PC-3 (cell line): ENCODE data around the gene IL10RB. TPM values are rescaled to one million over a fixed set of nuclear protein-coding genes. Genes with fewer than 3 reads are reported as not detected.

Experiments
- ATAC-seq: fragments of 200-7000 bp; cut with Tn5 transposase; 2 replicates; pipeline ENCODE4 v1.9.1; 2020; ENCODE audit warnings: mild to moderate bottlenecking, moderate library complexity
- BruUV-seq: library from RNA; stranded (reverse); fragments of 400-500 nt; replicated peaks from 2 replicates; lab custom pipeline; 2021; lab: Mats Ljungman, UMichigan
- CTCF ChIA-PET: fragments of 300-600 bp; sonication (Branson Sonifier 250); formaldehyde crosslinking; loops from one replicate; lab custom pipeline; 2022; ENCODE audit warnings: antibody characterized with exemption; lab: Charles Lee
- POLR2A ChIA-PET: fragments of 300-600 bp; sonication (Branson Sonifier 250); formaldehyde crosslinking; loops from one replicate; lab custom pipeline; 2022; ENCODE audit warnings: antibody characterized with exemption; ENCODE audit not compliant: unreplicated experiment; lab: Charles Lee
- DNase-seq: peaks from one replicate; pipeline ENCODE4 v3.0.0-alpha.2; 2015
- H2AFZ ChIP-seq: fragments of 300-600 bp; sonication (generic); 2 replicates; pipeline ENCODE4 v1.6.0; 2016; ENCODE audit warnings: antibody characterized with exemption, low read length
- H3F3A ChIP-seq: fragments of 300-600 bp; sonication (generic); one replicate; pipeline ENCODE4 v1.6.0; 2017; ENCODE audit warnings: antibody characterized with exemption, low read length, control low read depth, mild to moderate bottlenecking; ENCODE audit not compliant: unreplicated experiment
- H3K27ac ChIP-seq: fragments of 300-600 bp; sonication (generic); 2 replicates; pipeline ENCODE4 v1.5.1; 2016; ENCODE audit warnings: mild to moderate bottlenecking, low read length
- H3K27me3 ChIP-seq: fragments of 300-600 bp; sonication (generic); 2 replicates; pipeline ENCODE4 v1.6.1; 2016; ENCODE audit warnings: low read length, mixed read lengths
- H3K36me3 ChIP-seq: fragments of 300-600 bp; sonication (generic); 2 replicates; pipeline ENCODE4 v1.6.1; 2016; ENCODE audit warnings: low read depth, mixed run types, low read length, mixed read lengths
- H3K4me1 ChIP-seq: fragments of 300-600 bp; sonication (generic); 2 replicates; pipeline ENCODE4 v1.5.1; 2016; ENCODE audit warnings: low read length; ENCODE audit not compliant: insufficient read depth
- H3K4me2 ChIP-seq: fragments of 300-600 bp; sonication (generic); 2 replicates; pipeline ENCODE4 v1.6.0; 2016; ENCODE audit warnings: low read length
- H3K4me3 ChIP-seq: fragments of 300-600 bp; sonication (generic); 2 replicates; pipeline ENCODE4 v1.5.1; 2016; ENCODE audit warnings: mild to moderate bottlenecking, low read length, mixed read lengths
- H3K79me2 ChIP-seq: fragments of 300-600 bp; sonication (generic); 2 replicates; pipeline ENCODE4 v1.6.1; 2017; ENCODE audit warnings: low read length, mixed read lengths
- H3K9ac ChIP-seq: fragments of 300-600 bp; sonication (generic); 2 replicates; pipeline ENCODE4 v1.6.0; 2016; ENCODE audit warnings: mild to moderate bottlenecking, low read length
- H3K9me2 ChIP-seq: fragments of 300-600 bp; sonication (generic); replicated peaks from 2 replicates; pipeline ENCODE4 v1.6.1; 2016; ENCODE audit warnings: mixed run types, low read length, mixed read lengths
- H3K9me3 ChIP-seq: fragments of 300-600 bp; sonication (generic); 2 replicates; pipeline ENCODE4 v1.6.1; 2016; ENCODE audit warnings: low read length, mixed read lengths
- H4K20me1 ChIP-seq: fragments of 300-600 bp; sonication (generic); 2 replicates; pipeline ENCODE4 v1.6.1; 2016; ENCODE audit warnings: low read length, mixed read lengths
- CTCF ChIP-seq: fragments of 300-600 bp; sonication (generic); conservative IDR thresholded peaks from 2 replicates; pipeline ENCODE4 v1.5.1; 2017; ENCODE audit warnings: antibody characterized with exemption, low read depth, mild to moderate bottlenecking, low read length
- EZH2 ChIP-seq: fragments of 300-600 bp; sonication (generic); IDR thresholded peaks from one replicate; pipeline ENCODE4 v1.6.1; 2017; ENCODE audit warnings: antibody characterized with exemption, mild to moderate bottlenecking, low read length; ENCODE audit not compliant: unreplicated experiment
- EZH2phosphoT487 ChIP-seq: fragments of 300-600 bp; sonication (generic); IDR thresholded peaks from 2 replicates; pipeline ENCODE4 v1.6.1; 2018; ENCODE audit warnings: mild to moderate bottlenecking, antibody characterized with exemption, low read length, borderline replicate concordance
- intact Hi-C: fragments of 100-400 bp; cut with micrococcal nuclease; formaldehyde crosslinking; loops from 2 replicates; pipeline ENCODE4 v1.9.0; 2023
- total RNA-seq: library from RNA; depleted of rRNA; stranded (reverse); fragments of >200 nt; gene quantifications from 2 replicates; pipeline ENCODE4 v1.2.3, GENCODE V29; 2014

The IL10RB gene
- total RNA-seq, 1 experiment from 2014 or later: 26.8 TPM

DNA sequence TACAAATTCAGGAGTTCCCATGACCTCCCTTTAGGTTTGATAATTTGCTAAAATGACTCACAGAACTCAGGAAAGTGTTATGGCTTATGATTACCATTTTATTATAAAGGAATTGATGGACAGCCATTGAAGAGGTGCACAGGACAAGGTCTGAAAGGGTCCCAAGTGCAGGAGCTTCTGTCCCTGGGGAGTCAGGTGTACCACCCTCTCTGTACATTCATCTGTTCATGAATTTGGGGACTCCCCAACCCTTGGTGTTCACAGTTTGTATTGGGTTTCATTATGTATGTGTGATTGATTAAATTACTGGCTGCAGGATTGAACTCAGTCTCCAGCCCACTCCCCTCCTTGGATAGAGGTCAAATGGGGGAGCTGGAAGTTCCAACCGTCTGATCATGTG is 10.8 kb upstream of the IL10RB start:
- H3K4me2 ChIP-seq: no peak overlapping the region
- ATAC-seq (no peak), DNase-seq (no peak)
- no peaks in the 10 kb centered on the region for H3K79me2 ChIP-seq
- TF ChIP-seq CTCF: no peak
- no peak for TF ChIP-seq EZH2phosphoT487
- TF ChIP-seq EZH2: no peak
- H2AFZ ChIP-seq: no peak overlapping the region
- H3K27me3 ChIP-seq: no peaks in the 10 kb centered on the region
- H3K9me2 ChIP-seq: no peaks in the 10 kb centered on the region
- CTCF ChIA-PET: no interaction called here
- POLR2A ChIA-PET: no interaction called here
- H3K9ac ChIP-seq: no peak overlapping the region
- BruUV-seq: no TSS peak
- H4K20me1 ChIP-seq: no peaks in the 10 kb centered on the region
- no peak overlapping the region for H3K27ac ChIP-seq
- no peaks in the 10 kb centered on the region for H3F3A ChIP-seq
- no peaks in the 10 kb centered on the region for H3K4me1 ChIP-seq
- no peak overlapping the region for H3K4me3 ChIP-seq
- H3K9me3 ChIP-seq: no peaks in the 10 kb centered on the region
- intact Hi-C loops: no loop called here
- H3K36me3 ChIP-seq: peaks cover 4% of the 10 kb centered on the region; the same call in 1 of the 2 replicates

GRCh38 chr21:33256019-33256418 is 10.1 kb upstream of the IL10RB start:
- no peaks in the 10 kb centered on the region for H3K4me1 ChIP-seq
- no peaks in the 10 kb centered on the region for H4K20me1 ChIP-seq
- H2AFZ ChIP-seq: no peak overlapping the region
- ChIA-PET CTCF (no interaction called here), POLR2A (no interaction called here)
- H3K79me2 ChIP-seq: no peaks in the 10 kb centered on the region
- DNase-seq (peak; percentile 3), ATAC-seq (no peak)
- no peak overlapping the region for H3K4me2 ChIP-seq
- H3F3A ChIP-seq: no peaks in the 10 kb centered on the region
- no peak overlapping the region for H3K9ac ChIP-seq
- no peak overlapping the region for H3K4me3 ChIP-seq
- no TSS peak for BruUV-seq
- H3K27me3 ChIP-seq: no peaks in the 10 kb centered on the region
- peaks cover 4% of the 10 kb centered on the region; the same call in 1 of the 2 replicates for H3K36me3 ChIP-seq
- H3K27ac ChIP-seq: no peak overlapping the region
- intact Hi-C loops: no loop called here
- H3K9me2 ChIP-seq: no peaks in the 10 kb centered on the region
- H3K9me3 ChIP-seq: no peaks in the 10 kb centered on the region
- TF ChIP-seq CTCF: no peak
- no peak for TF ChIP-seq EZH2
- no peak for TF ChIP-seq EZH2phosphoT487

GRCh38 chr21:33257094-33257803 is 8.9 kb upstream of the IL10RB start:
- no peaks in the 10 kb centered on the region for H3K9me3 ChIP-seq
- TF ChIP-seq CTCF (no peak), EZH2 (no peak), EZH2phosphoT487 (no peak)
- no peak overlapping the region for H3K27ac ChIP-seq
- DNase-seq: no peak
- ATAC-seq: no peak
- no peaks in the 10 kb centered on the region for H3K4me1 ChIP-seq
- intact Hi-C loops: no loop called here
- H3K79me2 ChIP-seq: no peaks in the 10 kb centered on the region
- POLR2A ChIA-PET: no interaction called here
- no peaks in the 10 kb centered on the region for H3F3A ChIP-seq
- BruUV-seq: no TSS peak
- no peak overlapping the region for H3K9ac ChIP-seq
- no peaks in the 10 kb centered on the region for H4K20me1 ChIP-seq
- H3K27me3 ChIP-seq: no peaks in the 10 kb centered on the region
- no peak overlapping the region for H3K4me3 ChIP-seq
- no peak overlapping the region for H2AFZ ChIP-seq
- H3K36me3 ChIP-seq: peaks cover 4% of the 10 kb centered on the region; the same call in 1 of the 2 replicates
- H3K9me2 ChIP-seq: no peaks in the 10 kb centered on the region
- CTCF ChIA-PET: no interaction called here
- H3K4me2 ChIP-seq: no peak overlapping the region
